ENCODE data around the gene PGAM5. TPM values are rescaled to one million over a fixed set of nuclear protein-coding genes. Genes with fewer than 3 reads are reported as not detected.

Gene PGAM5
- total and polyA plus RNA-seq, 9 of the 15 experiments (the other 6 are each of a cell fraction or from before 2014, with no cell fraction given): 7.4 to 121 (median 69.5) TPM

DNA sequence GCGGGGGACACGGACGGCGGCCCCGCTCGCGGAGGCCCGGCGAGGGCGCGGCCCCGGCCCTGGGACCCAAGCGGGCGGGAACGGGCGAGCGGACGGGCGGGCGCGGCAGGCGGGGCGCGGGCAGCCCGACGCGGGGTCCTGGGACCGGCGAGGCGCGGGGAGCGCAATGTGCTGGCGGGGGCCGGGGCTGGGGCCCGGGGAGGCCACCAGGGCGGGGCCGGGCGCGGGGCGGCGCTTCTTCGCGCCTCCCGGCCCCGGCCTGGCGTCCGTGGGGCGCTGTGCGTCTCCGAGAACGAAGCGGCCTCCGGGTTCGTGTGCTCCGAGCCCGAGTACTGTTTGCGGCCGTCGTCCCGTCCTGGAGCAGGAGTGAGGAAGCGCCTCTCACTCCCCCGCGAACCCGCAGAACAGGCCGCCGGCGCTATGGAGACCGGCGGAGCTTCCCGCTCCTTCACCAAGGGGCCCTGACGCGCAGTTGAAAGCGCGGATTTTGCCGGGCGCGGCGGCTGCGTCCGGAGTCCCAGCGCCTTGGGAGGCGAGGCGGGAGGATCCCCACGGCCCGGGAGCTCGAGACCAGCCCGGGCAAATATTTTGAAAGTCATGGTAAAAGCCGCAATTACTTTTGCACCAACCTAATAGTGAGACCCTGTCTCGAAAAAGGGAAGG is 51.4 kb downstream of the PGAM5 start (continued):
- TF ChIP-seq, protein P1, sequence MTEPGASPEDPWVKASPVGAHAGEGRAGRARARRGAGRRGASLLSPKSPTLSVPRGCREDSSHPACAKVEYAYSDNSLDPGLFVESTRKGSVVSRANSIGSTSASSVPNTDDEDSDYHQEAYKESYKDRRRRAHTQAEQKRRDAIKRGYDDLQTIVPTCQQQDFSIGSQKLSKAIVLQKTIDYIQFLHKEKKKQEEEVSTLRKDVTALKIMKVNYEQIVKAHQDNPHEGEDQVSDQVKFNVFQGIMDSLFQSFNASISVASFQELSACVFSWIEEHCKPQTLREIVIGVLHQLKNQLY (CRISPR knock-in tag; conservative IDR thresholded peaks at IDR 0.05): no peak
- no peak for TF ChIP-seq ZSCAN32 (CRISPR knock-in tag; IDR thresholded peaks at IDR 0.05)
- no peak for TF ChIP-seq ZNF644 (tag; IDR thresholded peaks at IDR 0.05; ENCODE audit: low read depth)
- TF ChIP-seq TRIM24 (IDR thresholded peaks at IDR 0.05): no peak
- no peak for TF ChIP-seq TEAD4 (IDR thresholded peaks at IDR 0.05; ENCODE audit: low read length)
- no peak for TF ChIP-seq TEAD4 (CRISPR knock-in tag; IDR thresholded peaks at IDR 0.05; ENCODE audit: borderline replicate concordance)
- TF ChIP-seq PHF20 (IDR thresholded peaks at IDR 0.05; ENCODE audit: partially characterized antibody): peak; percentile 63
- TF ChIP-seq, protein P2, sequence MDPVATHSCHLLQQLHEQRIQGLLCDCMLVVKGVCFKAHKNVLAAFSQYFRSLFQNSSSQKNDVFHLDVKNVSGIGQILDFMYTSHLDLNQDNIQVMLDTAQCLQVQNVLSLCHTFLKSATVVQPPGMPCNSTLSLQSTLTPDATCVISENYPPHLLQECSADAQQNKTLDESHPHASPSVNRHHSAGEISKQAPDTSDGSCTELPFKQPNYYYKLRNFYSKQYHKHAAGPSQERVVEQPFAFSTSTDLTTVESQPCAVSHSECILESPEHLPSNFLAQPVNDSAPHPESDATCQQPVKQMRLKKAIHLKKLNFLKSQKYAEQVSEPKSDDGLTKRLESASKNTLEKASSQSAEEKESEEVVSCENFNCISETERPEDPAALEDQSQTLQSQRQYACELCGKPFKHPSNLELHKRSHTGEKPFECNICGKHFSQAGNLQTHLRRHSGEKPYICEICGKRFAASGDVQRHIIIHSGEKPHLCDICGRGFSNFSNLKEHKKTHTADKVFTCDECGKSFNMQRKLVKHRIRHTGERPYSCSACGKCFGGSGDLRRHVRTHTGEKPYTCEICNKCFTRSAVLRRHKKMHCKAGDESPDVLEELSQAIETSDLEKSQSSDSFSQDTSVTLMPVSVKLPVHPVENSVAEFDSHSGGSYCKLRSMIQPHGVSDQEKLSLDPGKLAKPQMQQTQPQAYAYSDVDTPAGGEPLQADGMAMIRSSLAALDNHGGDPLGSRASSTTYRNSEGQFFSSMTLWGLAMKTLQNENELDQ (CRISPR knock-in tag; IDR thresholded peaks at IDR 0.05; ENCODE audit: borderline replicate concordance): no peak
- no peak for TF ChIP-seq SLC30A9 (CRISPR knock-in tag; IDR thresholded peaks at IDR 0.05)
- no peak for TF ChIP-seq ZNF133 (CRISPR knock-in tag; IDR thresholded peaks at IDR 0.05)
- TF ChIP-seq, protein P3, sequence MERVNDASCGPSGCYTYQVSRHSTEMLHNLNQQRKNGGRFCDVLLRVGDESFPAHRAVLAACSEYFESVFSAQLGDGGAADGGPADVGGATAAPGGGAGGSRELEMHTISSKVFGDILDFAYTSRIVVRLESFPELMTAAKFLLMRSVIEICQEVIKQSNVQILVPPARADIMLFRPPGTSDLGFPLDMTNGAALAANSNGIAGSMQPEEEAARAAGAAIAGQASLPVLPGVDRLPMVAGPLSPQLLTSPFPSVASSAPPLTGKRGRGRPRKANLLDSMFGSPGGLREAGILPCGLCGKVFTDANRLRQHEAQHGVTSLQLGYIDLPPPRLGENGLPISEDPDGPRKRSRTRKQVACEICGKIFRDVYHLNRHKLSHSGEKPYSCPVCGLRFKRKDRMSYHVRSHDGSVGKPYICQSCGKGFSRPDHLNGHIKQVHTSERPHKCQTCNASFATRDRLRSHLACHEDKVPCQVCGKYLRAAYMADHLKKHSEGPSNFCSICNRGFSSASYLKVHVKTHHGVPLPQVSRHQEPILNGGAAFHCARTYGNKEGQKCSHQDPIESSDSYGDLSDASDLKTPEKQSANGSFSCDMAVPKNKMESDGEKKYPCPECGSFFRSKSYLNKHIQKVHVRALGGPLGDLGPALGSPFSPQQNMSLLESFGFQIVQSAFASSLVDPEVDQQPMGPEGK (CRISPR knock-in tag; IDR thresholded peaks at IDR 0.05; ENCODE audit: borderline replicate concordance): no peak
- TF ChIP-seq JUN (IDR thresholded peaks at IDR 0.05; ENCODE audit: borderline replicate concordance, low read depth, low read length): no peak
- no peak for TF ChIP-seq JUN (CRISPR knock-in tag; IDR thresholded peaks at IDR 0.05; ENCODE audit: borderline replicate concordance)
- no peak for TF ChIP-seq SIN3B (IDR thresholded peaks at IDR 0.05; ENCODE audit: low read depth)
- TF ChIP-seq EHMT2 (IDR thresholded peaks at IDR 0.05): no peak
- no peak for TF ChIP-seq KAT8 (IDR thresholded peaks at IDR 0.05; ENCODE audit: low read depth)
- TF ChIP-seq ZNF134 (CRISPR knock-in tag; conservative IDR thresholded peaks at IDR 0.05): no peak
- no peak for TF ChIP-seq ZNF347 (CRISPR knock-in tag; IDR thresholded peaks at IDR 0.05; ENCODE audit: low read depth)
- TF ChIP-seq NFATC3 (IDR thresholded peaks at IDR 0.05): no peak
- TF ChIP-seq OTX1 (CRISPR knock-in tag; IDR thresholded peaks at IDR 0.05): no peak
- TF ChIP-seq IFI16 (CRISPR knock-in tag; IDR thresholded peaks at IDR 0.05): no peak
- TF ChIP-seq ZNF175 (CRISPR knock-in tag; IDR thresholded peaks at IDR 0.05; ENCODE audit: low read depth): no peak
- TF ChIP-seq NFE2 (IDR thresholded peaks at IDR 0.05; ENCODE audit: low read depth): peak; percentile 48
- TF ChIP-seq, protein P4, sequence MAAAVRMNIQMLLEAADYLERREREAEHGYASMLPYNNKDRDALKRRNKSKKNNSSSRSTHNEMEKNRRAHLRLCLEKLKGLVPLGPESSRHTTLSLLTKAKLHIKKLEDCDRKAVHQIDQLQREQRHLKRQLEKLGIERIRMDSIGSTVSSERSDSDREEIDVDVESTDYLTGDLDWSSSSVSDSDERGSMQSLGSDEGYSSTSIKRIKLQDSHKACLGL (CRISPR knock-in tag; IDR thresholded peaks at IDR 0.05; ENCODE audit: borderline replicate concordance, poor library complexity, severe bottlenecking): no peak
- TF ChIP-seq, protein P5, sequence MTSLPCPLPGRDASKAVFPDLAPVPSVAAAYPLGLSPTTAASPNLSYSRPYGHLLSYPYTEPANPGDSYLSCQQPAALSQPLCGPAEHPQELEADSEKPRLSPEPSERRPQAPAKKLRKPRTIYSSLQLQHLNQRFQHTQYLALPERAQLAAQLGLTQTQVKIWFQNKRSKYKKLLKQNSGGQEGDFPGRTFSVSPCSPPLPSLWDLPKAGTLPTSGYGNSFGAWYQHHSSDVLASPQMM (CRISPR knock-in tag; IDR thresholded peaks at IDR 0.05): no peak
